Right cardiac atrium (tissue), 5 donors: Measurements from ENCODE around the gene ARL10. TPM values are rescaled to one million over a fixed set of nuclear protein-coding genes. Genes with fewer than 3 reads are reported as not detected.

Experiments used
- ATAC-seq, 2 donors: fragments of 200-7000 bp; cut with Tn5 transposase; one replicate each; pipeline versions ENCODE4 v1.8.0 to v1.9.1; 2020; ENCODE audit warnings: moderate library complexity in 2 of 2, mild to moderate bottlenecking in 1 of 2
- DNase-seq, 3 donors: peaks; one replicate each; pipeline ENCODE4 v3.0.0-alpha.2; 2020
- H3K27ac ChIP-seq: one replicate; pipeline ENCODE4 v1.5.1; 2013; ENCODE audit warnings: mild to moderate bottlenecking, low read length, control low read depth, moderate library complexity
- H3K27me3 ChIP-seq: one replicate; pipeline ENCODE4 v1.6.1; 2013; ENCODE audit not compliant: control insufficient read depth, insufficient read depth
- H3K4me1 ChIP-seq: one replicate; pipeline ENCODE4 v1.6.1; 2013; ENCODE audit warnings: low read length; ENCODE audit not compliant: control insufficient read depth, insufficient read depth
- H3K4me3 ChIP-seq: one replicate; pipeline ENCODE4 v1.5.1; 2013; ENCODE audit warnings: low read length, control low read depth
- H3K9me3 ChIP-seq: one replicate; pipeline ENCODE4 v1.6.1; 2013; ENCODE audit warnings: low read length; ENCODE audit not compliant: control insufficient read depth
- WGBS: extraction: QIAGEN DNeasy Blood & Tissue Kit; methylation state at CpG from one replicate; pipeline ENCODE4 v1.1.7; 2013; 5-methylcytosine and 5-hydroxymethylcytosine counted together
- intact Hi-C, 4 donors: fragments of 100-400 bp; cut with DNase I; formaldehyde crosslinking; loops; one replicate each; pipeline versions ENCODE4 v1.11.0 to v1.14.0; 2022 to 2023
- microRNA-seq, 2 donors: library from miRNA; unstranded; fragments of <30 nt; microRNA quantifications; one replicate each; pipeline ENCODE4 v1.2.0, GENCODE V29; 2020 to 2021
- polyA plus RNA-seq: library from polyadenylated mRNA; stranded (reverse); fragments of 200-250 nt; gene quantifications from one replicate; pipeline ENCODE4 v1.2.3, GENCODE V29; 2013
- total RNA-seq, 4 donors: library from RNA; stranded (reverse); fragmentation: NEBNext Ultra II Directional; extraction: Animal tissue kit (Norgen Biotek cat#: 25700); gene quantifications; one replicate each; pipeline ENCODE4 v1.2.1, GENCODE V29; 2021
- donor health status: healthy with polysubstance abuse.
- donor health status: DM: no; HTN: yes; CAD: no.
- donor health status: DM: no; HTN: no; CAD: no.
- donor health status: DM: no; HTN: yes; CAD: no; lungs with severe emphysema.
- donor health status: DM: yes; HTN: yes; CAD: no.

ARL10 gene
- total and polyA plus RNA-seq, 5 donors: 5.1 to 9.7 (median 8.0) TPM

DNA sequence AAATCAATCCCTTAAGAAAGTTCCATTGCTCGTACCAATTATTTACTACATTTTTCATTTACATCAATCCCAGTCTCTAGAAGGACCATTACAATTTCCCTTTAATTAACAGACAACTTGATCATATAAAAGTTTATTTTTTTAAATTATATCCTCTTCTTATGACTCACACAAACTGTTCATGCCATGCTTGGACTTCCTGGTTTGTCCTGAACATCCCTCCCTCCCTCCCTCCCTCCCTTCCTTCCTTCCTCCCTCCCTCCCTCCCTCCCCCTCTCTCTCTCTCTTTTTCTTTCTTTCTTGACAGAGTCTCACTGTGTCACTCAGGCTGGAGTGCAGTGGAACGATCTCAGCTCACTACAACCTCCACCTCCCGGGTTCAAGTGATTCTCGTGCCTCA is 62.7 kb downstream of the ARL10 start:
- WGBS: 72% methylated on average over 4 of the region's 4 CpGs
- Histone ChIP-seq H3K27me3 (no peaks in the 10 kb centered on the region), H3K4me3 (no peak overlapping the region), H3K4me1 (no peaks in the 10 kb centered on the region), H3K9me3 (no peaks in the 10 kb centered on the region), H3K27ac (no peak overlapping the region)
- ATAC-seq: no peak
- intact Hi-C loops: no loop called here
- DNase-seq: no peak

DNA sequence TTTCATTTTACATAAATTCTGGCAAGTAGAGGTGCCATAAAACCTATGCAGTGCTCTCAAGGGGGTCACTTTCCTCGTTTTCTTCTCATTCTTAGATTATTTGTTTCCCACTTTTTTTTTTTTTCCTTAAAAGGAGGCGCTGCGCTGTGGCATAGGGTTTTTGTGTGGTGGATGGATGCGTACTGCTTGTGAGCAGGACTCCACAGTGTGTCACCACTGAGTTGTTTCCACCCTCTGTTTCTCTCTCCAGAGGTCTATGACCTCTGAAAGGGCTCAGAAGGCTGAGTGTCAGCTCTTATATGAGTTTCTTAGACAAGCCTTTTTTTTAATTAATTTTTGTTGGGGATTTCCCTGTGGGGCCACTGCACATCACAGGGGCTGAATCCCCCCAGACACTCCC is 64.7 kb downstream of the ARL10 start:
- H3K27ac ChIP-seq: no peak overlapping the region
- DNase-seq: no peak
- H3K27me3 ChIP-seq: no peaks in the 10 kb centered on the region
- intact Hi-C loops: no loop called here
- H3K9me3 ChIP-seq: no peaks in the 10 kb centered on the region
- no peaks in the 10 kb centered on the region for H3K4me1 ChIP-seq
- no peak for ATAC-seq
- 59% methylated on average over 4 of the region's 4 CpGs for WGBS
- no peak overlapping the region for H3K4me3 ChIP-seq

Small RNA genes lying within 50 kb of the gene (microRNA-seq; reads per million reads assigned to microRNA genes)
- 6.7 to 7.5 reads per million in 2 donors for gene MIR1271

Other genes with a start within 250 kb of the ARL10 start
- 1 to 10 TPM; 8.1 to 9.7 (median 9.0) TPM for gene SIMC1, start 127.1 kb upstream of the ARL10 start, total RNA-seq
- gene SIMC1, start 127.1 kb upstream of the ARL10 start, polyA plus RNA-seq: 4.0 TPM
- gene KIAA1191, start 3.7 kb upstream of the ARL10 start, total RNA-seq: 10 to 100 TPM; 92.6 to 99.7 (median 97.9) TPM
- 70.5 TPM for gene KIAA1191, start 3.7 kb upstream of the ARL10 start, polyA plus RNA-seq
- 10 to 100 TPM; 16.6 to 23.3 (median 17.9) TPM for gene NOP16, start 23.1 kb downstream of the ARL10 start, total RNA-seq
- gene NOP16, start 23.1 kb downstream of the ARL10 start, polyA plus RNA-seq: 28.8 TPM
- gene HIGD2A, start 23.3 kb downstream of the ARL10 start, total RNA-seq: 100 to 1,000 TPM; 164 to 215 (median 180) TPM
- gene HIGD2A, start 23.3 kb downstream of the ARL10 start, polyA plus RNA-seq: 349 TPM
- gene CLTB, start 51.1 kb downstream of the ARL10 start, total RNA-seq: 100 to 1,000 TPM; 209 to 219 (median 212) TPM
- 329 TPM for gene CLTB, start 51.1 kb downstream of the ARL10 start, polyA plus RNA-seq
- 10 to 100 TPM; 17.6 to 25.2 (median 18.8) TPM for gene FAF2, start 82.9 kb downstream of the ARL10 start, total RNA-seq
- gene FAF2, start 82.9 kb downstream of the ARL10 start, polyA plus RNA-seq: 9.7 TPM
- gene RNF44, start 171.9 kb downstream of the ARL10 start, total RNA-seq: 10 to 100 TPM; 19.6 to 31.7 (median 26.4) TPM
- 16.5 TPM for gene RNF44, start 171.9 kb downstream of the ARL10 start, polyA plus RNA-seq
- under 1 TPM in 3 of 4 donors, not detected in 1; 0.40 to 0.92 (median 0.47) TPM for gene CDHR2, start 183.9 kb downstream of the ARL10 start, total RNA-seq
- gene CDHR2, start 183.9 kb downstream of the ARL10 start, polyA plus RNA-seq: not detected
- under 1 TPM; 0.34 to 0.62 (median 0.46) TPM for gene GPRIN1, start 244.7 kb downstream of the ARL10 start, total RNA-seq
- 0.23 TPM for gene GPRIN1, start 244.7 kb downstream of the ARL10 start, polyA plus RNA-seq